CD4-positive, alpha-beta T cell treated with Interferon alpha-2 for 1 hour (primary cell): Measurements from ENCODE around the gene SP3.

Experiments
- DNase-seq, 2 donors: peaks; one replicate each; pipeline ENCODE4 v3.0.0-alpha.2; 2020 to 2022

SP3 gene

DNA sequence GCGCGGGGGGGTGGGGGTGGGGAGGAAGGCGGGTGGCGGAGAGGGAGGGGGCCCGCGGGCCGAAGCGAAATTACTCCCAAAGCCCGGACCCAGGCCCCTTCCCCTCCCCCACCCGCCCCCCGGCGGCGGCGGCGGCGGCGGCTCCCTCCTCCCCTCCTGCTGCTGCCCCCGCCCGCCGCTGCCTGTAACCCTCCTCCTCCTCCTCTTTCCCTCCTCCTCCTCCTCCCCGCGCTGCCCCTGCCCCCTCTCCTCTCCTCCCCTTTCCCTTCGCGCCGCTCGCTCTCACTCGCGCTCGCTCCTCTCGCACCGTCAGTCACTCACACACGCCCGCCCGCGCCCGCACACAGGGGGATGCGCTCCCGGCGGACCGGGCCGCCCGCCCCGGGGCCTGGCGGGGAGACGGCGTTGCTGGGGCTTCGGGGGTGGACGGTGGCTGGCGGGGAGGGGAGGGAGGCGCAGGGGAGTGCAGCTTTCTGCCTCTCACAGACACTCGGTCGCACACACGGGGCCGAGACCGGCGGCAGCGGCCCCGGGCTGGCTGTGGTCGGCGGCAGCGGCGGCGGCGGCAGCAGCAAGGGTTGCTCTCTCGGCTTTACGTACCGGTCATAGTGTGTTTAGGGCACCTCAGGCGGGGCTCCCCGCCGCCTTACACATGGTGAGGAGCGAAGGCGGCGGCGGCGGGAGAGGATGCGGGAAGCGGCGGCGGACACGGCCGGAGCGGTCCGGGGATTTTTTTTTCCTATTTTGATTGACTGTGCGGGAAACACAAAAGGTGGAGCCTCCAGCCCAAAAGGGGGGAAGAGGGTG, 405 bp downstream of the SP3 start:
- DNase-seq: peak; percentile 88 to 89

DNA sequence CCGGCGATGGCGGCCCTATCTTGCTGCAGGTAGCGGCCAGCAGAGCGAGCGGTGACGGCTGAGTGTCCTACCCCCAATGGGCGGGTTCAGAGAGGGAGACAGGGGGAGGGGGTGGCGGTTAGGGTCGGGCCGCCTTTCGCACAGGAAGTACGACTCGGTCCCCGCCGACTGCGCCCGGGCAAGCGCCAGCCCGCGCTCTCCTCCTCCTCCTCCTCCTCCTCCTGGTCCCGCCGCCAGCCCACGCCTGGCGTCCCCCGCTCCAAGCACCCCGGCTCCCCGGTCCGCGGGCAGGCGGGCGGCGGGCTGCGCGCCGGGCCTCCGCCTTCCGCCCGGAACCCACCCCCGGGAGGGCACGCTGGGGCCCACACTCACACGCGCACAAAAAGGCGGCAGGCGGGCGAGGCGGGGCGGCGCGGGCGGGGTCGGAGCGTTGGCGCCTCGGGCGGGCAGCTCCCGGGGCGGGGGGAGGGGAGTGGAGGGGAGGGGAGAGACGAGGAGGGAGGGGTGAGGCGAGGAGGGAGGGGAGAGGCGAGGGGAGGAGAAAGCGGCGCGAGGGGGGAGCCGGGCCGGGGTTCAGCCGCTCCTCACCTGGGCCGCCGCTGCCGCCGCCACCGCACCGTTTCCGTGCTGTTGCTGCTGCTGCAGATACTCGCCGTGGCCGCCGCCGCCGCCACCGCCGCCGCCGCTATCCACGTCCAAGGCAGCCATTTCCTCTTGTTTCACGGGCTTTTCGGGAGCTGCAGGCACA, 1.2 kb downstream of the SP3 start:
- DNase-seq: peak; percentile 91 to 94

DNA sequence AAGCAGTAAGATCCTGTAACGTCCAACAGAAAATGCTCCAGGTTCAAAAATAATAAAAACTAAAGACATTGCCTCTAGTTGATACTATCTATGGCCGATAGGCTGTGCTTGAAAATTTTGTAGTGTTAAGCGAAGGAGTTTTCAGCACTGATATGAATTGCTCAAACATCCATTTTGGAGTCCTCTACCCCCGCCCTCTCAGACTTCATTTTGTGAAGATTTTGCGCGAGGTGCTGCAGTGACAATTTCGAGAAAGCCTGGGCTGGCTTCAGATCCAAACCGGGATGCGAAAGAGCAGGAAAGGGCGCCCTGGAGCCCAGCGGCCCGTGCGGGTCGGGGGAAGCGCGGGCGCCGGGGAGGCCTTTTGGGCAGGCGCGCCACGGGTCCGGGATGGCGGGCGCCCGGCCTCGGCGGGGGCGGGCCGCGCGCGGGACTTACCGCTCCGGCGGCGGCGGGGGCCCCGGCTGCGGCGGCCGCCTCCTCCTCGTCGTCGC, 1.8 kb downstream of the SP3 start:
- DNase-seq: peak; percentile 59 to 77

DNA sequence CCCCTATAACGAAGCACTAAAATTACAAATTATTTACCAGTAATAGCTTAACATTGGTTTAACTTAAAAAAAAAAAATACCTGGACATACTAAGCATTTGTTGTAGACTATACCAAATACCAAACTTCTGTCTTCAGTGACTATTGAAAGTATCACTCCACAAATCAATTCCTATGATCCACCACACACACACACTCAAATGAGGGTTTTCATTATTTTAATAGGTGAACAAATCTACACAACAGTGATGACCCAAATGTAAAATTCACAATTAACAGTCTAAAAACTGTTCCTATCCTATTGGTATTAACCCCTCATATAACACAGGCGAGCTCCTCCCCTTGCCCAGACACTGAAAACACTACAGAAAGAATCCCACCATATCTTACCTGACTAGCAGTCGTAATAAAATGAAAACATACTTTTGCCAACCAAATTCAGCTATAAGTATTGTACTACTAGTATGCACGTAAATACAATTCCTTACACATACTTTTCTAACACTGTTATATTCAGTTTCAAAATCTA, 2.5 kb downstream of the SP3 start:
- DNase-seq: no peak

DNA sequence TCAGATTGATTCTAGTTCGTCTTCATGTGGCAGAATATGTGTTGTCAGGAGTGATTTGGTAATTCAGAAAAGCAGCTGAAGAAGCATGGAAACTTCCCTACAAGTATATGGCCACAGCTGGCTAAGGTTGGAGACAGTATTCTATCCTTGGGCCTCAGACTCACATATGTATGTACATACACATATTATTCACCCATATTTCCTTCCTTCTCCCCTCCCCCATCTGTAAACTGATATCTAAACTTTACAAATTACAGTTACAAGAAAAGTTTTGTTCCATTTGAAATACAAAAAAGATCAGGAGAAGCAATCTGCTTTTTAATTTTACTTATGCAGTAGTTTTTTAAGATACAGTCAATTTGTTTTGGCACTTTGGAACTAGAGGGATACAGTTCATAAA, 3.1 kb downstream of the SP3 start:
- DNase-seq: no peak

DNA sequence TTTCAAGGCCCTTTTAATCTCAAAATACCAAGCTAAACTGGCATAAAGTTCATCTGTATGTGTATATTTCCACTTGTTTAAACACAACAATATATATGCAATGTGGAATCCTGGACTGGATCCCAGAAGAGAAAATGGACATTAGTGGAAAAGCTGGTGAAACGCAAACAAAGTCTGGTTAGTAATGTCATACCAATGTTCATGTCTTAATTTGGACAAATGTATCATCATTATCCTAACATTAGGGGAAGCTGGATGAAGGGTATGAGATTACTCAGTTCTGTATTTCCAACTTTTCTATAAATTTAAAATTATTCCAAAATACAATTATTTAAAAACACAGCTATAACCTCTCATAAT, 3.8 kb downstream of the SP3 start:
- no peak for DNase-seq

DNA sequence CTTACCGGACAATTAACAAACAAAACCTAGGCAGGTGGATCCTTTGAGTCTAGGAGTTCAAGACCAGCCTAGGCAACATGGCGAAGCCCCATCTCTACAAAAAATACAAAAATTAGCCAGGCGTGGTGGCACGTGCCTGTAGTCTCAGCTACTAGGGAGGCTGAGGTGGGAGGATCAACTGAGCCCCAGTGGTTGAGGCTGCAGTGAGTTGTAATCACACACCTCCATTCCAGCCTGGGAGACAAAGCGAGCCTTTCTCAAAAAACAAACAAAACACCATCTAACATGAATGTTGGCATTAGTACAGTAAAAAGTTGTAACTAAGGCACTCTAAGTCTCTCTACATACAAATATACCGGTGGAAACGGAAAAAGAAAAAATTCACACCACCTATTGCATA, 5.3 kb downstream of the SP3 start:
- no peak for DNase-seq

DNA sequence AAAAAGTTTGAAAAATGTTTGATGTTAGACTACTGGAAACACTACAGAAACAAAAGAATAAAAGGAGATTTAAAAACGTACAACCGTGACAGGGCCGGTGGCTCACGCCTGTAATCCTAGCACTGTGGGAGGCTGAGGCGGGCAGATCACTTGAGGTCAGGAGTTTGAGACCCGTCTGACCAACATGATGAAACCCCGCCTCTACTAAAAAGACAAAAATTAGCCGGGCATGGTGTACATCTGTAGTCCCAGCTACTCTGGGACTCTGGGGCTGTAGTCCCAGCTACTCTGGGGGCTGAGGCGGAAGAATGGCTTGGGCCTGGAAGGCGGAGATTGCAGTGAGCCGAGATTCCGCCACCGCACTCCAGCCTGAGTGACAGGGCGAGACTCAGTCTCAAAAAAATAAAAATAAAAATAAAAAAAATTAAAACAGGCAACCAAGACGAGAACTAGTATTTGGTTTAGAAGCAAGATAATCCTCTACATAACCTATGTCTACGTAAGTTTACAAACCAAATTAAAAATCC, 5.8 kb downstream of the SP3 start:
- no peak for DNase-seq

DNA sequence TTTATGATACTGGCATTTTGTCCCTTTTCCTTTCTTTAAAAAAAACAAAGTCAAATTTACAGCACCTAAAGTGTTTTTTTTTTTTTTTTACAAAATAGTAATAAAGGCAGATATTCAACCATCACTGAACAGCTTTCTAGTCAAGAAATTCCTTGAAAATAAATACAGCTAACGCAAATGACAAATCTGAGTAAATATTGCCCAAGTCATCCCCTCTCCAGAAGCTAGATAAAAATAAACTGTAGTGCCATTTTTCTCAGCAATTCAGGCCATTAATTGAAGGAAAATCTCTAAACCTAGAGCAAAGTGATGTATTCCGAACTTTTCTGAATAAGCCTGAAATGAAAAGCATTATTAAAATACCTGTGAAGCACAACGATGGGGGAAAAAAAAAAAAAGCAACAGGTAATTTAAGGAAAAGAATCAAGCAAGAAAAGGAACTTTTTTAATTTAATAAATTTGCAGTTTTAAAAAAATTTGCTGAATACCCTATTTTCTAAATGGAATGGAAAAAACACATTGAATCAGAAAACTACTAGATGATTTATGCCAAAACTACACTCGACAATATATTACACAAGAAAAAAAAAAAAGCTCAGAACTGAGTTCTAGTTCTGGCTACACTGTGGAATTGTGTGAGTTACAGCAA, 6.9 kb downstream of the SP3 start:
- no peak for DNase-seq

DNA sequence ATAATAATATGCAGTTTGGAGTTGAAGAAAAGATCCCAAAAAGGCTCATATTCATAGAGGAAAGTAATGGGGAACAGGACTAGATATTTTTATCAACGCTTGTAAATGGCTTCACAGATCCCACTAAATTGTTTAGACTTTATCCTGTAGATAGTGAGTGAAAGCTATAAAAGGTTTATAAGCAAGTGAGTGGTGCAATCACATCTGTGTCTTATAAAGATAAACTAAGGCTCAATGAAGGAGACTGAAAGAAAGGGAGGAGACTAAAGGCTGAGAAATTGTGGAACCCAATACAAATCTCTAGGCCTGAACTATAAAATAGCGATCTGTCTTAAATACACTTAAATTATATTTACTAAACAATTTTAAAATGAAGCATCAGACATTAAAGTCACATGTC, 7.7 kb downstream of the SP3 start:
- DNase-seq: no peak

DNA sequence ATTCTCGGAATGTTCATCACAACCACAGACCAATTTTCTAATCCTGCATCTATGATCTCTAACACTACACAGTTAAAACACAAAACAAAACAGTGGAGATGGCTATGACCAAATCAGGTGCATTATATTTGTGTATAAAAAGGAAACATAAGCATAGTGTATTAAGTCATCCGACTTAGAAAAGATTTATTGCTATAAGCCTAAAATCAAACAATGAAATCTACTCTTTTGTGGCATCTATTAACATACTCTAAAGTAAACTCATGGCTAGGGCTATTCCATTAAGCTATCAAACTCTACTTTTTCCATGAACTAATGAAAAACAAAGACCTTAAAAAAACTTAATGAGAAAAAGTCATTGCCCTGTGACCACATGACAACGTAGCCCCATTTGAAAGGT, 8.7 kb downstream of the SP3 start:
- no peak for DNase-seq

DNA sequence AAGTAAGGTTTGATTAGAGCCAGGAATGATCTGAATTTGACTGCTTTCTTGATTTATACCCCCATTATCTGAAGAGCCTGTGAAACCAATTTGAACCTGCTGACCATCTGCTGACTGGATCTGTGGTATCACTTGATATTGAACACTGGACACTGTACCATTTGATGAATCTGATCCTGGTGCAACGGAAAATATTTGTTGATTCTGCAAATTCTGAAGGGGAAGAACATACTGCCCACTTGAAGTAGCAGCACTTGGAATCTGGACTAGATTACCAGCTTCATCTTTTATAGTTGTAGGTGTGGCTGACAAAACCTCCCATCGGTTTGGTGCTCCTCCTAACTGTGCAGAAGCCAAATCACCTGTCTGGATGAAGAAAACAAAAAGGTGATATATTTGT, 9.3 kb downstream of the SP3 start:
- no peak for DNase-seq

DNA sequence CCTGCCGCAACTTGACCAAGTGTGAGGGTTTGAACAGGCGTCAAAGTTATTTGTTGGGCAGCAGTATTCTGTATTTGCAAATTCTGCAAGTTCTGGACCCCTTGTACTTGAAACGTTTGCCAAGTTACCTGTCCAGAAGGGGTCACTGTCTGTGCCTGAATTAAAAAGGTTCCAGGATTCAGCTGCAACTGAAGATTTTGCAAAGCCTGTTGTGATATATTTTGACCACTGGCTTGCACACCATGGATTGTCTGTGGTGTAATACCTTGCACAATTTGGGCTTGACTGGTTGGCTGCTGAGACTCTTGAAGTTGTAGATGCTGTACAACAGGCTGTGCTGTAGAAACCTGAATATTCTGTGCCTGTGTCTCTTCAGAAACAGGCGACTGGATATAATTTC, 10.2 kb downstream of the SP3 start:
- DNase-seq: peak in 1 of 2 donors; percentile 29

DNA sequence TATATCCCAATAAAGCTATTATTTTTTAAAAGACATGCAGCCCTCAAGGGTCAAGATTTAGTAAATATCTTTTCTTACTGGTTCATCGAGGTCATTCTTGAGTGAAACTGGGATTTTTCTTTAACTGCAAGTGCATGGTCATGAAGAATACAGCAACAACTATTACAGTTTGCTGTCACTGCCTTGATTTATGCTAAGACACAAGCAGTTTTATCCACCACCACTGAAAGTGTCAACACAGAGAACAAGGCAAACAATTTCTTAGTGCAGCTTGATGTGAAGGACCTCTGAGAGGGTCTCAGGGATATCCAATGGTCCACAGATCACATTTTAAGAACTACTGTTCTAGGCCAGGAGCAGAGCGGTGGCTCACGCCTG, 12.1 kb downstream of the SP3 start:
- DNase-seq: no peak

DNA sequence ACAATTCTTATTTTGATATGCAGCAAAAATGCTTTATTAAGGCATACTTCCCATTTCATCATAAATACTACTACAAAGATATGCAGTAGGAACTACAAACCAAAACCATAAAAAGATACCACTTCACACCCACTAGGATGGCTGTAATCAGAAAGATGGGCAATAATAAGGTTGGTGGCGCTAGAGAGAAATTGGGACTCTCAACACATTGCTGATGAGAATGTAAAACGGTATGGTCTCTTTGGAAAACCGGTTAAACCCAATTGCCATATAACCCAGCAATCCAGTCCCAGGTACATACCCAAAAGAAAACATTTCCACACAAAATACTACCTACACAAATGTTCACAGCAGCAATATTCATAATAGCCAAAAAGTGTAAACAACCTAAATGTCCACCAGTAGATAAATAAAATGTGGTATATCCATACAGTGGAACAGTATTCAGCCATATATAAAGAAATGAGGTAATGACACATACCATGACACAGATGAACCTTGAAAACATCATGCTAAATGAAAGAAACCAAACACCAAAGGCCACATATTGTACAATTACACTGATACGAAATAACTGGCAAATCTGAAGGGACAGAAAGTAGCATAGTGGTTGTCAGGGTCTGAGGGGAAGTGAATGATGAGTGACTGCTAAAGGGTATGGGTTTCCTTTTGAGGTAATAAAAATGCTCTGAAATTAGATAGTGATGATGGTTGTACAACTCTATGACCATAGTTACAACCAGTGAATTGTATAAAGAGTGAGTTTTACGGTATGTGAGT, 12.7 kb downstream of the SP3 start:
- no peak for DNase-seq

DNA sequence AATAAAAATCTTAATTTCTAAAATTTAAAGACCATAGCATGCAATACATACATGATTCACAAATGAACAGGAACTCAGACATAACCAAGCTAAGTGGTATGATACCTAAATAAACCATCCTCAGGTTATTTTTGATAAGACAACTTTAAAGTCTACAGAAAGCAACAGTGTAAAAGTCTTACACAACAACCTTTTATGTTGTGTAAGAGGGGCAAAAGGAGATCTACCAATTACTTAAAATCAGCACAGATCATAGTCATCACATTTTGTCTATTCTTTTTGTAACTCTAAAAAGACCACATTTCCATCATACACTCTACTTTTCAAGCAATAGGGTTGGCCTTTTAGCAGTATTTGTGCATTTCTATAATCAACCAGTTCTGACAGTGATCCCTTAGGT, 16.3 kb downstream of the SP3 start:
- DNase-seq: no peak

DNA sequence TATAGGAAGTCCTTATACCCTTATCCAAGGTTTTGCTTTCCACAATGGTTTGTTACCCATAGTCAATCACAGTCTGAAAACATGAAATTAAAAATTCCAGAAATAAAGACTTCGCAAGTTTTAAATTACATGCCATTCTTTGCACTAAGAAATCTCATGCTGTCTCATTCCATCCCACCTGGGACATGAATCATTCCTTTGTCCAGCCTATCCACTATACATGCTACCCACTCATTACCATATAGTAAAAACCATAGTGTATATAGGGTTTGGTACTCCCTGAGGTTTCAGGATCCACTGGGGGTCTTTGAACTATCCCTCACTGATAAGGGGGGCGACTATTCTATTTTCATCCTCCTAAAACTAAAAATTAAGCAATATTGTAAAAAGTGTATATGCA, 17.0 kb downstream of the SP3 start:
- no peak for DNase-seq

DNA sequence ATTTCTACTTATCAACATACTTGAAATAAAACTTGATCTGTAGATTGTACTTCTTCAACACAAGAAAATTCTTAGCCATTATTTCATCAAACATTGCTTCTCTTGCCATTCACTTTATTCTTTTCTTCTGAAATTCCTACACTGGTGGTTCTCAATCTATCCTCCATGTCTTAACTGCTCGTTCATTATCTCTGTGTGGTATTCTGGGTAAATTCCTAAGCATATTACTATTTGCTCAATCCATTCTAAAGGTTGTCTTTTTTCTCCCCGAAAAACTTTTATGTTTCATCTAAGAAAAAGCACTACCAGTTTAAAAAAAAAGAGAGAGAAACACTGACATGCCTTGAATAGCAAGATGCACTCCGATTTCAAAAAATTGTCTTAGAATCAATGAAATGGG, 18.0 kb downstream of the SP3 start:
- DNase-seq: no peak

DNA sequence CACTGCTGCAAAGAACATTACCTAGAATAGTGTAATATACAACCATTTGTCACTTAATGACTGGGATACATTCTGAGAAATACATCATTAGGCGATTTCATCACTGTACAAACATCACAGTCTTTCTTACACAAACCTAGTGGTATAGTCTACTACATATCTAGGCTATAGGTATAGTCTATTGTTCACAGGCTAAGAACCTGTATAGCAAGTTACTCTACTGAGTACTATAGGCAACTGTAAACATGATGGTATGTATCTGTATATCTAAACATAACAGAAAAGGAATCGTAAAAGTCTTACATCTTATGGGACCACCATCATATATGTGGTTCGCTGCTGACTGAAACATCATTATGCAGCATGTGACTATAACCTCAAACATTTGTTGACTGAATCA, 21.4 kb downstream of the SP3 start:
- no peak for DNase-seq

DNA sequence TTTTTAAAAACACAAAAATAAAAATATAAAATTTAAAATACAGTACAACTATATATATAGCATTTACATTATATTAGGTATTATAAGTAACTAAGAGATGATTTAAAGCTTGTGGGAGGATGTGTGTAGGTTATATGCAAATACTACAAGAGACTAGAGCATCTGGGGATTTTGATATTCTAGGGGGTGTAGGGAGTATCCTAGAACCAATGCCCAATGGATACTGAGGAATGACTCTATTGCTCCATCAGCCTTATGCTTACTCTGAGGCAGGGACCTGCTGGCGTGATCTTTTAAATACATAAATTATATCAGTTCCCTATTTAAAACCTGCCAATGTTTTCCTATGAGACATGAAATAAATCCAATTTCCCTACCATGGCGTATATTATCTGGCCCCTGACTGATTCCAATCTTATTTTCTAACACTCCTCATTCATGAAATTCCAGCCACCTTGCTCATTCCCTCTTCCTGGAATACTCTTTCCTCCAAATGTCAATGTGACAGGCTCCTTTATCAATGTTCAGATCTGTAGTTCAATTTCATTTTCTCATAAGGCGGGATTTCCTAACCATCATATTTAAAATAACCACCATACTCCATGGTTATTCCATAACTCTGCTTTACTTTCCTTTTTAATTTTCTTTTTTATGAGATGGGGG, 22.2 kb downstream of the SP3 start:
- DNase-seq: no peak

DNA sequence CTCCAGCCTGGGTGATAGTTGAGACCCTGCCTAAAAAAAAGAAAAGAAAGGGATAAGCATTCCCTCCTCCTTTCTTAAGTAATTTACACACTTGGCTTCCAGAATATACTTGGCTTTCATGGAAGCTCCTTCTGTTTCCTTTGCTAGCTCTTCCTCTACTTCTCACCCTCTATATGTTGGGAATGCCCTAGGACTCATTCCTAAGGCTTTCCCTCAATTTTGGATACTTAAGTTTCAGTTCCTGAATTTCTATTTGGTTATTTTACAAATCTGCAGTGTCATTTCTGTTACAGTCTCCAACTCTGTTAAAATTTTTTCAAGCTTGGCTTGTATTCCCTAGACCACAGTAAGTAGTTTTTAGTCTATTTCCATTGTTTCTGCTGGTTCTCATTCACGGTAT, 23.6 kb downstream of the SP3 start:
- DNase-seq: no peak
